GM12864 (cell line): ENCODE measurements around the gene METTL25.

ENCODE experiments used
- DNase-seq: peaks from one replicate; pipeline ENCODE4 v3.0.0-alpha.2; 2011; ENCODE audit warnings: low read depth
- H3K4me3 ChIP-seq: 2 replicates; pipeline ENCODE4 v1.5.1; 2011; ENCODE audit warnings: mild to moderate bottlenecking, low read depth, low read length, control low read depth
- TF ChIP-seq, protein P1 (sequence below): IDR thresholded peaks from 2 replicates; pipeline ENCODE4 v1.5.1; 2011; ENCODE audit warnings: low read depth, mild to moderate bottlenecking, moderate library complexity, low read length, control low read depth, inconsistent platforms; ENCODE audit errors: missing control alignments

The METTL25 gene

DNA sequence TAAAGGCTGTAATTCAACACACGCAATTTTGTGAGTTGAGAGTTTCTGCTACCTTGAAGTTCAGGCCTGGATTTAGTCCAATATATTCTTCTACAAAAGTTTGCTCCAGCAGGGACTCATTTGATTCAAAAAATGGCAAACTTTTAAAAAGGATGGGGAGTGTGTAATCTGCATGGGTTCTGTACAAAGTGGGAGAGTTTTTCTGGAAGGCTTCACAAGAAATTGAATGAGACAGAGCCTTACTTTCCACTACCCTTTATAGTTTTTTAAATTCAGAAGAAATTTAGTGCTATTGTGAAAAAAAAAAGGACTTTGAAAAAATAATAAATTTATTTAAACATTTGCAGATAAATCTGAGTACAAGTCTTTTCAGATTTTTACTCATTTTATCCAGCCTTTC, 116.9 kb downstream of the METTL25 start:
- no peak for DNase-seq
- TF ChIP-seq, protein P1, sequence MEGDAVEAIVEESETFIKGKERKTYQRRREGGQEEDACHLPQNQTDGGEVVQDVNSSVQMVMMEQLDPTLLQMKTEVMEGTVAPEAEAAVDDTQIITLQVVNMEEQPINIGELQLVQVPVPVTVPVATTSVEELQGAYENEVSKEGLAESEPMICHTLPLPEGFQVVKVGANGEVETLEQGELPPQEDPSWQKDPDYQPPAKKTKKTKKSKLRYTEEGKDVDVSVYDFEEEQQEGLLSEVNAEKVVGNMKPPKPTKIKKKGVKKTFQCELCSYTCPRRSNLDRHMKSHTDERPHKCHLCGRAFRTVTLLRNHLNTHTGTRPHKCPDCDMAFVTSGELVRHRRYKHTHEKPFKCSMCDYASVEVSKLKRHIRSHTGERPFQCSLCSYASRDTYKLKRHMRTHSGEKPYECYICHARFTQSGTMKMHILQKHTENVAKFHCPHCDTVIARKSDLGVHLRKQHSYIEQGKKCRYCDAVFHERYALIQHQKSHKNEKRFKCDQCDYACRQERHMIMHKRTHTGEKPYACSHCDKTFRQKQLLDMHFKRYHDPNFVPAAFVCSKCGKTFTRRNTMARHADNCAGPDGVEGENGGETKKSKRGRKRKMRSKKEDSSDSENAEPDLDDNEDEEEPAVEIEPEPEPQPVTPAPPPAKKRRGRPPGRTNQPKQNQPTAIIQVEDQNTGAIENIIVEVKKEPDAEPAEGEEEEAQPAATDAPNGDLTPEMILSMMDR, result no peak
- no peak overlapping the region for H3K4me3 ChIP-seq

- no peak overlapping the region for H3K4me3 ChIP-seq
- no peak for DNase-seq
- TF ChIP-seq, protein P1, result no peak
These were observed 118.2 kb downstream of the METTL25 start for GRCh38 chr12:82476511-82476910.

DNA sequence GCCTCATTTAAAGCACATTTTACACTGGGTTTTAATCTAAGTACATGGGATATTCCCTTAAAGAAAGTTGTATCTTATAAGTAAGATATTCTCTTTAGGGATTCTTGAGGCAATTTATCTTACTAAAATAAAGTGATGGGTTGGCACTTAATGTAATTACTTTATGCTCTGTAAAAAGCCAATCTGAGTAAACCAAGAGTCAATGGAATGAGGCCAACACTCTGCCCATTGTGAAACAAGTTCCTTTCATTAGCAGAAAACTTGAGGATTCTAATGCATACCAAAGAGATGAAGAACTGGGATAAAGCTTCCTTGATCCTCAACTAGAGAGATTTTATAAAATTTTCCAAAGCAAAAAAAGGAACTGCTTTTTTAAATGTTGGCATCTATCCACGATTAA, 121.2 kb downstream of the METTL25 start:
- H3K4me3 ChIP-seq, result no peak overlapping the region
- DNase-seq, result no peak
- TF ChIP-seq, protein P1, result no peak

GRCh38 chr12:82480606-82481005, 122.3 kb downstream of the METTL25 start:
- TF ChIP-seq, protein P1, result no peak
- no peak overlapping the region for H3K4me3 ChIP-seq
- no peak for DNase-seq

- H3K4me3 ChIP-seq, result no peak overlapping the region
- DNase-seq, result no peak
- TF ChIP-seq, protein P1, result no peak
These were observed 123.6 kb downstream of the METTL25 start for GRCh38 chr12:82481954-82482353.

DNA sequence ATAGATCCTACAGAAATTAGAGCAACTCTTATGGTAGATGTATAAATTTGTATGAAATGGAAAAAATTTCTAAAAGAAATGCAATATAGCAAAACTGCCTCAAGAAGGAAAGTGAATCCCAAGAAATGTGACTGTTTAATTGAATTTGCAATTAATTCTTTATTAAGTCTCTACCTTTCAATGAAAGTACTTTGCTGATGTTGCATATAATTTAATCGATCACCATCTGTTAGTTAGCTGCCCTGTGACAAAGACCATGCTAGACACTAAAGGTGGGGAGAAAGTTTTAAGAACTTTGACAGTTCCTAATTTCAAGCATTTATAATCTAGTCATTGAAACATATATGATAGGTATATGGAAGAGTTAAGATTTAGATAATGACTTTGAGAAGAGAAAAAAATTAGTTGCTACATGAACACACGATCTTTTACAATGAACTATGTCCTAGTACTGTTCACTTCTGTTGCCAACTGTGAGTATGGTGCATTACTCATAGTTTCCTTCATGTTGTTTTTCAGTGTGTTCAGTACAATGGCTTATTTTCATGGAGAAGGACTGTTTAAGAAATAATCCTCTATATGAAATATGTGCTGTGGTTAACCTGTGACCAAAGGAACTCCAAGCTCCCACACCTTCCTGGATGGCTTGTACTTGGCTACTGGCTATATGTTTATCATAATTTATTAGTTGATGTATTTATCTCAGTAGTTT, 128.4 kb downstream of the METTL25 start:
- DNase-seq, result no peak
- no peak overlapping the region for H3K4me3 ChIP-seq
- TF ChIP-seq, protein P1, result no peak

DNA sequence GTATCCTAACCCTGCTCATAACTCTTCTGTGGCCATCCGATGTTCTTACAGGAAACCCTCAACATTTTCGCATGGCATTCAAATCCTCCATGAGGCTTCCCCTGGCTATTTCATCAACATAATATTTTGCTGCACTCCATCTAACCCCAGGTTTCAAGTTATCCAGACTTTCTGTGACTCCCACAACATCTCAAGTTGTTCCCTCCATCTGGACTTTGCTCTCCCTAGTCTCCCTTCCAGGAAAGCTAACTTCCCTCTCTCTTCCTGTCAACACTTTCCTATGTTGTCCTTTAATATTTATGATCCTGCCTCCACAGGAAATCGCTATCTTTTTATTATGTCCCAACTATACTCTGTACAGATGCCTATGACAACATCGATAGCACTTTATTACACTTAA, 146.1 kb downstream of the METTL25 start:
- no peak for DNase-seq
- TF ChIP-seq, protein P1, result no peak
- H3K4me3 ChIP-seq, result no peak overlapping the region
